T-helper 22 cell (primary cell): Measurements from ENCODE around the gene COL25A1.

Experiments
- DNase-seq: peaks from one replicate; pipeline ENCODE4 v3.0.0-alpha.2; 2020; ENCODE audit warnings: low read depth

Gene COL25A1

GRCh38 chr4:108852691-108853090, 449.8 kb downstream of the COL25A1 start:
- no peak for DNase-seq

GRCh38 chr4:108851366-108851765, 451.1 kb downstream of the COL25A1 start:
- no peak for DNase-seq

DNA sequence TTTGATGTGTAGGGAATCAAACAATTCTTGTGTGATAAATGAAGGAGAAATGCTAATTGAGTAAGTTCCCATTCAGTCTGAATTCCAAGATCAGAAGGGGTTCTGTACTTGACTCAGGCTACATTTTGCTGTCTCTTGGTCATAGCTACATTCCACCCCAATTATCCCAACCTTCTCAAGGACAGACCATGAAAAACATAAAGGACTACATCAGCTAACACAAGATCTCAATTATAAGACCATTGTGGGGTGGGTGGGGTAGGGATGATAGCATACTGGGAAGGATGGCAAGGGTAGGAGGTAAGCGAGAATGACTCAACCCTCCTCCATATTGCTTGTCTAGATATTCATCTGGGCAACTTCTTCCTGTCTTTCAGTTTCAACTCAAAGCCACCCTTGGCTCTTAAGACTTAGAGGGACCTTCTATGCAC, 452.2 kb downstream of the COL25A1 start:
- no peak for DNase-seq

DNA sequence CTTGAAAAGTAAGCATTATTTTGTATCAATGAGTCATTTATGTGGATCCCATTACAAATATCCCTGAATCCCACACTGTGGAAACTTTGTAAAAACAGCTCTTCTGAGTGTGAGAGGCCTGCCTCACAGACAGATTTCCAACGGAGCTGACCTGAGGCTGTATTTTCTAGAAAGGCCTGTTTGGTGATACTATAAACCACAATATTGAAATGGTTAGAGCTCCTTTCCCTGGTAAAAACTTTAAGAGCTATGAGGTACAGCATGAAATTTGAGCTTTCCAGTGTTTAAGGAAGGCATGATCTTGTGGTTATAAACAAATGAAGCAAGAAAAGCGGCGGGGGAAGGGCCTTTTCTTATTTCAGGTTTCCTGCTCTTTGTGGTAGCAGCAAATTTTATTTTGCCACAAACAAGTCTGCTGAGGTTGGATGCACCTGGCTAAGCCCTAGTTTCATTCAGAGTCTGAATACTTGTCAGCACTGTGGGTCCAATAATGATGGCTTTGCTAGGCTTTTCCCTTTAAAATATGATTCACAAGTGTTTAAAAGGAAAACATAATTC, 452.8 kb downstream of the COL25A1 start:
- DNase-seq: no peak

DNA sequence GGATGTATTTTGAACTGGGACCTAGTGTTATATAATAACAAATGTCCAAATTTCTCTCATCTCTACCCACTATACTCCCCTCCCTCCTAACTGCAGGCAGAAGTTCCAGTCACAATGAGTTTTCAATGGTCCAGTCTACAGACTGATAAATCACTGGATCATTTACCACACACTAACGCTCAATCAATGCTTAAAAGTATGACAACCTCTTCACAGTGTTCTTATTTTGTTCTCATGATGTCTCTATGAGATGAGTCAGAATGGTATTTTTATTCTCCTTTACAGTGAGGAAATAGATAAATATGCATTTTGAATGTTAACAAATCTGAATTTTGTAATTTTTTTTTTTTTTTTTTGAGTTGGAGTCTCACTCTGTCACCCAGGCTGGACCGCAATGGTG, 455.9 kb downstream of the COL25A1 start:
- no peak for DNase-seq

DNA sequence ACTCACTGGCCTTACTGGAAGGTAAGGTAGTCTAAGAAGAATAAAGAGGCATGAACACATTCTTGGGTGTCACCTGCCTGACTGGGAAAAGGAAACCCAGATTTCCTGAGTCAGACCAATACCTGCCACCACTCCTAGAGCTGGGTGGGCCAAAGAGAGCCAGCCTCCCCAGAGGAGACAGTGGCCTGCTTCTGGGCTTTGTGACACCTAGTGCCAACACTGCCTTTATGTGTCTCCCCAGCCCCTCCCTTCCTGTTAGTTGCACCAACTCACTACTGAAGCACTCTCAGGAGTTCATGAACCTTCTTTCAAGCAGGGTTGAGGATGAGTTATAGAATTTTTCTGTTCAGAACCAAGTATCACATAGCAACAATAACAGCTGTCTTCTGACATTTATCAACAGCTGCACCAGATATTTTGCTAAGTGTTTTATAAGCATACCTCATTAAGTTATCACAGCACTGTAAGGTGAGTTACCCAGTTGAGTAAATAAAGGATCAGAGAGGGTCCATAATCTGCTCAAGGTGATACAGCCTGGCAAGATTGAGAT, 462.0 kb downstream of the COL25A1 start:
- no peak for DNase-seq

DNA sequence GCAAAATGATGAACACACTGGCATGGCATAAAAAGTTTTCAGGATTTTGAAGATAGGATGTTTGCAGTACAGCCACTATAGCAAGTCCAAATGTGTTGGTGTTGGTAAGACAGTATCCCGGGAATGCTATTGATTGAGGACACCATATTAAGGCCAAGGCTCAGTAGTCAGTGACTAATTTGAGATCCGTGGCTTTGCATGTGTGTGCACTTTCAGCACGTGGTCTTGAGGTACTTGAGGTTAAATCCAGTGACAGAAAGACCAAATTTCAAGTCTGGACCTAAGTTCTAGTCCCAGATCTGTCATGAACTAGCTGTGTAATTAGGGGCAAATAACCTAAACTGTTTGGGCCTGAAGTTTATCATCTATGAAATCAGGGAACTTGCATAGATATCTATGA, 463.1 kb downstream of the COL25A1 start:
- DNase-seq: no peak

DNA sequence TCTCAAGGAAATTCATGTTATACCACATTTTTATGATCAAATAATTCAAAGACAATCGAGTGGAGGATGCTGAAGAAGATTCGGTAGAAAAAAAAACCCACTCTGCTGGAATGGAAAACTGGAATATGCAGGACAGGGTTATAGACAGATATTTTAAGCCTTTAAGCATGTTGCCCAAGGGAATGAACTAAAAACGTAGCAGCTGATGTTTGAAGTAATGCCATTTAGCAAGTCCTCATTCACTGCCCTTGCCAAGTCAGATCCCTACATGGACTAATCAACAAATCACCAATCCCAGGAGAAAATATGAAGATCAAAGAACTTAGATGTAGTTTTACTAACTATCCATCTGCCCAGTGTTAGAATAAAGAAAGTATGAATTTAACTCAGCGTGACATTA, 464.0 kb downstream of the COL25A1 start:
- no peak for DNase-seq

DNA sequence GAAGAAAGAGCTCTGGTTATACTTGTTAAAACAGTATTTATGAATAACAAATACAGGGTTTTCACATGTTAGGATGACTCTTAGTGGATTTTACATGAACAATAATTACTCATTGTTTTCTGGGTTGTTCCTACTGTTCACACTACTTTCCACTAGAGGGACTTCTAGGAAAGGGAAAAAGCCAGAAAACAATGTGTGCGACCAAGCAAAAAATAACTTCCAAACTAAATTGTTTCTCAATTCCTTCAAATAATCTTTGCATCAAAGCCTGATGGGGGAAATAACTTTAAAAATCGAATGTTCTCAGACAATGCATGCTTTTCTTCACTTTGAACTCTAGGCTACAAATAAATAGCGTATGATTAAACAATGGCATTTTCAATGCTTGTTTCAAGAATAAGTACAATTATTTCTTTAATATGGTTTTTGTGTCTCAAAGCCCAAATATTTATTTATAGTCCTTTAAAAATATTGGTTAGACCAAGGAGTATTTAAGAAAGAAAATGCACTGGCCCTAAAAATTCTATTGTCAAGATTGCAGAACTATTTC, 467.5 kb downstream of the COL25A1 start:
- DNase-seq: no peak

DNA sequence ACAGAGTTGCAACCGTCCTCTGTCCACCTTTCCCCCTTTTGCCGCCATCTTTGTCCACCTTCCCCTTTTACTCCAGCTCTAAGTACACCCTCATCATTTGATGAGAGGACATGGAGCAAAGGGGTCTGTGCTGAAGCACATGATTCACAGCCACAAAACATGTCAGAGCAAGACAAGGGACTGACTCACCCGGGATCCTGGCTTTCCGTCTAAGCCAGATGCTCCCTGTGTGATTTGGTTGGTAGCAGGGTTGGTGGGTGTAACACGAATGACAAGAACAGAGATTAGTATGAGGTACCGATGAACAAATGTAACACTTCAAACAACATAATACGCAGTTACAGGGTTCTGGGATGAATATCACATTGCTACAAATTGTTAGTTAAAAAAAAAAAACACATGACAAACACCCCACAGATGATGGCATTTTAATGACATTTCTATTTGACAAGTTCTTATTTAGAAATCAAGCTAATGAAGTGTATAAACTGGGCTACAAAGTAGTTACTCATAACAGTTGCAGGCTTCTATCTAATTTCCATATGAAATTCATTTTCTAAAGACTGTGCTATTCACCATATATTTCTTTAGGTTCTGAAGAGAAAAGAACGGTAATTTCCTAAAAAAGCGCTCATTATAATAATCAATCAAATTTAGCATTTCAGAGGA, 468.2 kb downstream of the COL25A1 start:
- DNase-seq: no peak

DNA sequence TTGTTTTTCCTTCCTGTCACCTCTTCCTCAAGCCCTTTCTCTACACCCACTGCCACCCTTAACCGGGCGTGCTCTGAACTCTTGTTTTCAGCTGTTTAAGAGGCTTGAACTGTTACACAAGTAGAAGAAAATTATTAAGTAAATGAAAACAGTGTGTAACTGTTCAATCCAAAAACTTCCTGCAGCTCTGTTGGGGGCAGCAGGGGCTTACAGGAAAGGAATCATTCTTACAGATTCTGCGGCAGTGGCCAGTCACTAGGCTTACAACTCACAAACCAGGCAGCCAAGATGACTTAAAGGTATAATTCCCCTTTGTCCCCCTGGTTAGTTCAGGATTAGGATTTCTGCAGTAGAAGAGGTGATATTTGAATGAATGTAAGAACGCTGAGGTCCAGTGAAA, 469.4 kb downstream of the COL25A1 start:
- no peak for DNase-seq

GRCh38 chr4:108831886-108832285, 470.6 kb downstream of the COL25A1 start:
- no peak for DNase-seq

GRCh38 chr4:108831291-108831690, 471.2 kb downstream of the COL25A1 start:
- DNase-seq: no peak

GRCh38 chr4:108830509-108831244, 471.8 kb downstream of the COL25A1 start:
- no peak for DNase-seq

DNA sequence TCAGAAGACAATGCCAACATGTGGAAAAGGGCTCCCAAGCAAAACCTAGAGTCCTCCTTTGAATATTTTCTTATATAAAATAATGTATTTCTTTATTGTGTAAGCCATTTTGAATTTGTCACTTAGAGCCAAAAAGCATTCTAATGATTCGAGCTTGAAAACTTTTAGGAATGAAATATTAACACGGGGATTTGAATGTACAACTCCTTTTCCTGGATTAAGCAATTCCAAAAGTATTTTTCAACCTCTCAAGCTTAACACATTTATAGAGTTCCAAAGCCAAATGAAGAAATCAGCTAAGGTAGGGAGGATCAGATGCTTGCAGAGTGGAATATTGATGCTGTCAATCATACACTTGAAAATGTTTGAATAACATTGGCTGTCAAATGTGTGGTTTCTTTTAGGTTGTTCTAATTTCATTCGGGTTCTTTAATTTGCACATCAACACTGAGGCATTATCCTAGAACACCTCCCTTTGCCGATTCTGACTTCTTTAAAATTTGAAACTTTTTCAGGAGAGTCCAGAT, 472.4 kb downstream of the COL25A1 start:
- DNase-seq: no peak

- DNase-seq: no peak
Measured at GRCh38 chr4:108828620-108829019, 473.8 kb downstream of the COL25A1 start.

DNA sequence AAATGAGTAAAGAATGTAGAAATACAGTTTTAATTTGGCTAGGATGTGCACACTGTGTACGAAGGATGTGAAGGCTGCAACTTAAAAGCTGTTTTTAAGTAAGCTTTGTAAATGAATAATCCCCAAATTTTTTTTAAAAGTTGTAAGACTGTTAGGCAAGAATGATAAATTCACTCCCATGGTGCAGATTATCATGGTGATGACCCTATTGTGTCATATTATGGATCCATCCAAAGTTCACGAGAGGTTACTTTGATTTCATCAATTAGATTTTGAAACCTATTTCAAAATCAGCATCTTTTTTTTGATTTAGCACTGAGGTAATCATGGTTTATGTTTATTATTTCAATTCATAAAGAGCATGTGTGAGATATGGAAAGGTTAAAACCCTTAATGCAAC, 476.7 kb downstream of the COL25A1 start:
- DNase-seq: no peak

GRCh38 chr4:108821351-108821930, 481.0 kb downstream of the COL25A1 start:
- no peak for DNase-seq

DNA sequence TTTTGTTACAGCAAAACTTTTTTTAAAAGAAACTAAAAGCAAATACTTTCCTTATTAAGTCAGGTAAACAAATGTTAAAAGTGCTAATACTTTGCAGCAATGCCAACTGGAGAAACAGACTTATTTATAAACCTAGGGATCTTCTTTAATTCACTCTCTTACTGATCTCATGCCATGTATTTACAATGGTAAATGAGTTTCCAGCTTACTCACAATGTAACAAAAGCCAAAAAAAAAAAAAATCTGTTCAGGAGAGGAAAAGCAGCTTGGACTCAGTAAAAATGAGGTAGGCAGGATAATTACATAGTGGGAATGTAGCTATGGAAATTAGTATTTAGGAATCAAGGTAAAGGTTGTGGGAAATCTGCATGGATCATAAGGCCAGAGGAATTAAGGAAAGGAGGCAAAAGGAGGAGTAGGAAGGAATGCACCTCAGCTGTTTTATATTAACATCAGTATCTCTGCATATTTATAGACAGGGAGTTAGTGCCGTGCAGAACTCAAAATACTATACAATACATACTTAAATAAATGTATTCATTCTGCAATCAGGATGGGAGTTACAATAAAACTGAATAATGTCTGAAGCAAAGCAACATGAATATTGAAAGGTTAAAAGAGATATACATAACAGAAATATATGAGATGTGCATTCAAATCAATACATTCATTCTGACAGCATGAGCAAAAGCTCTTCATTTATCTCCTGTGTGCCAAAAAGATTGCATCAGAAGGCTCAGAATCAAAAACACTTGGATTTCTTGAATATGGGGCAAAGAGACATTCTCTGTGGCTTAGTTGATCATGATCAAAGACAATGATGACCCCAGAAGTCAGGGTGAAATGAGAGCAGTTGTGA, 481.7 kb downstream of the COL25A1 start:
- DNase-seq: no peak

DNA sequence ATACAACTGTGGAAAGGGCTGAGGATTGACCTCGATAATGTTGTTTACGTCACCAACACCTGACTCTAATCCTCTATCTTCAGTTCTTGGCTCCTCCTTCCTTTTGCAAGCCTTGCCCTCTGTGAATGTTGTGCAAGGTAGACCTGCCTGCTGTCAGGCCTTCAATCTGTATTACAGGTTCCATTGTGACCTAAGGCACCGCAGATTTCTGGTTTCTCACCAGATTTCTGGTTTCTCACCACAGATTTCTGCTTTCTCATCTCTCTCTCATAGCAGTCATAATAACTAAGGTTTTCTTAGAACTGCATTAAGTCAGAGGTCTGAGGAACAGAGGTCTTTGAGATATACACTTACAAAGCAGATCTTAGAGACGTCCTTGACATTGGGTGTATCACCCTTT, 488.1 kb downstream of the COL25A1 start:
- DNase-seq: no peak

- DNase-seq: no peak
Measured at GRCh38 chr4:108813261-108813660, 489.2 kb downstream of the COL25A1 start.
